ENCODE results near the gene MED20.

MED20 gene

DNA sequence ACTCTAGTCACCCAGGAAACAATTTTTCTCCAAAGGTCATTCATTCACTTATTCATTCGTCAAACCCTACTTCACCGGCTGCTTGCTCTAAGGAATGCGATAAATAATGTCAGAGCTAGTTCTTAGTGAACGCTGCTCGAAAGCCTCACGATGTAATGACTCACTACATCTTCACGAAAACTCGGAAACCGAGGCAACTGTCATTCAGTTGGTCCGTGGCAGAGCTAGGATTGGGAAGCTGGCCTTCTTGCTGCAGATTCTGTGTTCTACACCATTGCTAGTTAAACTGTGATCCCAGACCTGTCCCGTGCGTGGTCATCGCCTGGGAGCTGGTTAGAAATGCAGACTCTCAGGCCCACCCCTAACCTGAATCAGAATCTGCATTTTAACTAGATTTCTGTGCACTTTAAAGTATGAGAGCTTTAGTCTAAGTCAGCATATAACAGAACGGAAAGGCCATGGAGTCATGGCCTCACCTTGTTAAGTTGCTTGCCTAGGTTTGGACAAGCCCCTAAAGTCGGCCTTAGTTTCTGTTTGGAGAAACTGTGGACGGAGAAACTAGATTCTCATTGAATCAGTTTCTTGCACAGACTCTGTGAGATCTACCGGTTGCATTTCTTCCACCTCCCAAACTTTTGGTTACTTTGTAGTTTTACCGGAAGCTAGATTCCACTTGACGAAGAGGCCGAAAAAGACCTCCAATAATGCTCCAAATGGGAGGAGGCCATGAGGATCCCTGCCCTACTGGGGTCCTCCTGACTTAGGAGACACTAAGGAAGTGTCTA, 21.3 kb upstream of the MED20 start:
- DNase-seq (ENCODE audit: low read depth, low spot score) = no peak
- POLR2A ChIA-PET = interaction anchor here (0.6 to 1.1 kb wide), 2 partner anchors 9 to 155 kb away, joined by 3 to 5 read pairs; partner anchors contain the start of gene TOMM6

DNA sequence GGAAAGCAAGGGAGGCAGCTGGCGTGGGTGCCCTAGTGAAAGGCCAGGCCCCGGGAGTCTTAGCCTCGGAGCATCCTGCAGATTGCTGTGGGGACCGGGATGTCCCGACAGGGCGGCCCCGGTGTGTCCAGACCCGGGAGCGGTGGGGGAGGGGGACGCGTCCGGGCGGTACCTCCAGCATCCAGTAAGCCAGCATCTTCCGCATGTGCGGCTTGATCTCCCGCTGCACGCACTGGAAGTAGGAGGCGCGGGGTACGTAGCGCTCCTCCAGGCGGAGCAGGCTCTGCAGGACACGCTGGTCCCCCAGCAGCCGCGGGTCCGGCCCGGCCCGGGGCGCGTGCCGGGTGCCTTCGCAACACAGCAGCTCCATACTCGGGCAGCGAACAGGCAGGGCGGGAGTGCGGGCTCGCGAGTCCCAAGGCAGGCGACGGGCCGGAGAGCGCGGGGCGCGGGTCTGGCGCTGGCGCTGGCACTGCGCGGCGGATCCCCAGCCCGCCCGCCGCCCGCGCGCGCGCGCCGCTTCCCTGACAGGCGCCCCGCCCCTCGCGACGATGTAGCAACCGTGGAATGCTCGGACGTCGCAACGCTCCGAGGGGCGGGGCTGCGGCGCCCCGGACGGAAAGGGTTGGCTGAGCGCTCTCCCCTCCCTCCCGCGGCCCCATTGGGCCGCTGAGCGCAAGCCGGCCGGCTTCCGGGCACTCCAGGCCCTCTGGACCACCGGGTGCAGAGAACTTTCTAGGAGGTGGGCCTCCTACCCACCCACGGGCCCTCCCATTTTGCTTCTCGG, 20.5 kb upstream of the MED20 start, which contains the start of gene CCND3:
CCND3 (minus strand) TSS at position 529 of the 787 bp plus-strand sequence; CDS start at position 370, 159 bp downstream.
- POLR2A ChIA-PET = interaction anchor here (0.6 to 1.1 kb wide), 2 partner anchors 9 to 154 kb away, joined by 3 to 5 read pairs; partner anchors contain the start of gene TOMM6
- H3K4me3 ChIP-seq (ENCODE audit: low read depth, low read length) = peak within 1 kb of the TSS; percentile 96
- no peak for DNase-seq (ENCODE audit: low read depth, low spot score)
- TF ChIP-seq, protein P1, sequence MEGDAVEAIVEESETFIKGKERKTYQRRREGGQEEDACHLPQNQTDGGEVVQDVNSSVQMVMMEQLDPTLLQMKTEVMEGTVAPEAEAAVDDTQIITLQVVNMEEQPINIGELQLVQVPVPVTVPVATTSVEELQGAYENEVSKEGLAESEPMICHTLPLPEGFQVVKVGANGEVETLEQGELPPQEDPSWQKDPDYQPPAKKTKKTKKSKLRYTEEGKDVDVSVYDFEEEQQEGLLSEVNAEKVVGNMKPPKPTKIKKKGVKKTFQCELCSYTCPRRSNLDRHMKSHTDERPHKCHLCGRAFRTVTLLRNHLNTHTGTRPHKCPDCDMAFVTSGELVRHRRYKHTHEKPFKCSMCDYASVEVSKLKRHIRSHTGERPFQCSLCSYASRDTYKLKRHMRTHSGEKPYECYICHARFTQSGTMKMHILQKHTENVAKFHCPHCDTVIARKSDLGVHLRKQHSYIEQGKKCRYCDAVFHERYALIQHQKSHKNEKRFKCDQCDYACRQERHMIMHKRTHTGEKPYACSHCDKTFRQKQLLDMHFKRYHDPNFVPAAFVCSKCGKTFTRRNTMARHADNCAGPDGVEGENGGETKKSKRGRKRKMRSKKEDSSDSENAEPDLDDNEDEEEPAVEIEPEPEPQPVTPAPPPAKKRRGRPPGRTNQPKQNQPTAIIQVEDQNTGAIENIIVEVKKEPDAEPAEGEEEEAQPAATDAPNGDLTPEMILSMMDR (IDR thresholded peaks at IDR 0.05; ENCODE audit: insufficient read depth, low read length, missing control alignments) = no peak
- CTCF ChIA-PET = interaction anchor here (0.6 to 15.2 kb wide), 6 partner anchors 9 to 155 kb away, joined by 3 to 341 read pairs (median 50); partner anchors contain the start of genes BYSL, MED20 and TOMM6

More for the DNA sequence above, 21.3 kb upstream of the MED20 start:
- CTCF ChIA-PET = interaction anchor here (0.6 to 15.2 kb wide), 6 partner anchors 16 to 156 kb away, joined by 5 to 341 read pairs (median 50); partner anchors contain the start of genes BYSL, MED20 and TOMM6
- H3K4me3 ChIP-seq (ENCODE audit: low read depth, low read length) = peak overlapping the region; percentile 96
- TF ChIP-seq, protein P1 (IDR thresholded peaks at IDR 0.05; ENCODE audit: insufficient read depth, low read length, missing control alignments) = no peak

DNA sequence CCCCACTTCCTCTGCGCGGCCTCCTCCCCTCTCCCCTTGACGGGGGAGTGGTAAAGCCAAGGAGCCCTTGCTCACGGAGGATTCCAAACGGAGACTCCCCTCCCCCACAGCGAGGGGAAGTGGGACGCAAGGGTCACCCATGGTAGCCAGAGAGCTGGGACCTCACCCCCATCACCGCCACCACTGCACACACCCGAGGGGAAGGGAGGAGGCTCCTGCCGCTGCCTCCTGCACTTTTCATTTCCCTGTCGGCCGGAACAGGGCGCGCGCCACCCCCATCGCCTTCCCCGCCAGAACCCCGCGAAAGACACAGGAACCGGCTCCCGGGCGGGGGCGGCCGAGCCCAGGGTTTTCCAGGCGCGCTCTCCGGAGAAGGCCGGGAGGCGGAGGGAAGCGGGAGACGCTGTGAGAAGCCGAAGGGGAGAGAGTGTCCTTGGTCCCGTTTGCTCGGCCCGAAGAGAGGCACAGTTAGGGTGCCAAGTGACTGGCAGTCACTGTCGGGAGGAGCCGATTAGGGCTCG, 19.9 kb upstream of the MED20 start:
- H3K4me3 ChIP-seq (ENCODE audit: low read depth, low read length) = peak overlapping the region; percentile 96
- DNase-seq (ENCODE audit: low read depth, low spot score) = no peak
- ChIA-PET CTCF (interaction anchor here (1.0 to 15.2 kb wide), 8 partner anchors 8 to 155 kb away, joined by 3 to 341 read pairs (median 8); partner anchors contain the start of genes BYSL, MED20 and TOMM6), POLR2A (no interaction called here)
- TF ChIP-seq, protein P1 (IDR thresholded peaks at IDR 0.05; ENCODE audit: insufficient read depth, low read length, missing control alignments) = no peak

DNA sequence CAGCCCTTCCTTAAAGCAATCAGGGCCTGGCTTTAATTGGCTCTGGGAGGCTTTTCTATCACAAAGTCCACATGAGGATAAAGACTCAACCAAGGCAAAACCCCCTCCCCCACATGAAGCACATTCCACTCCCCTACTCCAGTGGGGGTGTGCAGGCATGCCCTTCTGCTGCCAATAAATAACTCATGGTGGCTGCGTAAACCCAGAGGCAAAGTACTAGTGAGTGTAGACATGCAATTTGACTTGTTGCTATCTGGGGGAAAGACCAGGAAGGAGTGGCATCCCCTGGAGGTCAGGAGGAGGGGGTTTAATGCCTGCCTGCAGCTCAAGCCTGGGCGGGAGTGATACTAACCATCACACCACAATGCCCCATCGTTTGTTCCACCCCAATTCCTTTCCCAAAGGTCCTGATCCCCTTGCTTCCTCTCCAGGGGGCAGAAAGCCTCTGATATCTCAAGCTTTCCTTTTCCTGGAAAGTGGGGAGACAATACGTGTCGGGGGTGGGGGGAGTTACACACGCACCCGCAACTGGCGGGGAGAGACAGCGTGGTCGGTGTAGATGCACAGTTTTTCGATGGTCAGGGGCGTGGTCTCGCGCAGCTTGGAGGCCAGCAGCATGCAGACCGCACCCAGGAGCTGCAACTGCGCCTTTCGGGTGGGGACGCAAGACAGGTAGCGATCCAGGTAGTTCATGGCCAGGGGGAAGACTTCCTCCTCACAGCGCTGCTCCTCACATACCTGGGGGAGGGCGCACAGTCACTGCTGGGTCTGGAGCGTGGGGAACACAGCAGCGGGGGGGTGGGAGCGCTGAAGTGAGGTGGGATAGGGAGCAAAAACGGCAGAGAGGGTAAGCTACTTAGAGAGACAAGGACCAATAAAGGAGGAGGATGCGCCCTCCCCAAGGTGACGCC, 19.2 kb upstream of the MED20 start:
- ChIA-PET CTCF (interaction anchor here (0.6 to 15.2 kb wide), 10 partner anchors 10 to 154 kb away, joined by 3 to 341 read pairs (median 8); partner anchors contain the start of genes BYSL, MED20, TAF8 and TOMM6), POLR2A (interaction anchor here (0.6 to 1.7 kb wide), 3 partner anchors 19 to 237 kb away, joined by 3 to 4 read pairs (median 4); partner anchors contain the start of genes BYSL and MED20)
- no peak for DNase-seq (ENCODE audit: low read depth, low spot score)
- TF ChIP-seq, protein P1 (IDR thresholded peaks at IDR 0.05; ENCODE audit: insufficient read depth, low read length, missing control alignments) = no peak
- H3K4me3 ChIP-seq (ENCODE audit: low read depth, low read length) = peak overlapping the region; percentile 96

GRCh38 chr6:41939176-41939847, 18.4 kb upstream of the MED20 start:
- TF ChIP-seq, protein P1 (IDR thresholded peaks at IDR 0.05; ENCODE audit: insufficient read depth, low read length, missing control alignments) = no peak
- DNase-seq (ENCODE audit: low read depth, low spot score) = no peak
- ChIA-PET CTCF (interaction anchor here (1.0 to 15.2 kb wide), 8 partner anchors 13 to 153 kb away, joined by 3 to 341 read pairs (median 30); partner anchors contain the start of genes BYSL, MED20, TAF8 and TOMM6), POLR2A (interaction anchor here (0.6 to 1.7 kb wide), 4 partner anchors 10 to 237 kb away, joined by 3 to 4 read pairs (median 4); partner anchors contain the start of genes BYSL and MED20)
- H3K4me3 ChIP-seq (ENCODE audit: low read depth, low read length) = peak overlapping the region; percentile 96

Measured in AG04449 (cell line).